GM12878 (cell line): ENCODE results near the gene MAPK9. TPM values are rescaled to one million over a fixed set of nuclear protein-coding genes. Genes with fewer than 3 reads are reported as not detected.
"Not testable (repeated sequence)": the region's sequence is repeated elsewhere in the genome, so short reads cannot be mapped to it uniquely, and the experiment has no call there.

Experiments
- ATAC-seq: fragments of 200-7000 bp; cut with Tn5 transposase; 3 replicates; pipeline ENCODE4 v1.9.1; 2020; ENCODE audit warnings: mild to moderate bottlenecking, moderate library complexity
- BruUV-seq: library from RNA; stranded (reverse); fragments of 400-500 nt; replicated peaks from 2 replicates; lab custom pipeline; 2021; lab: Mats Ljungman, UMichigan
- CTCF ChIA-PET: fragments of 300-600 bp; sonication (Branson Sonifier 250); formaldehyde crosslinking; extraction: SDS; loops from one replicate; lab custom pipeline; 2021; ENCODE audit warnings: inconsistent platforms; lab: Yijun Ruan, JAX
- POLR2A ChIA-PET: fragments of 350-600 bp; formaldehyde crosslinking; extraction: SDS; loops from one replicate; lab custom pipeline; 2021; ENCODE audit warnings: inconsistent platforms; lab: Charles Lee
- RAD21 ChIA-PET: fragments of 300-600 bp; sonication (Branson Sonifier 250); formaldehyde crosslinking; loops from one replicate; lab custom pipeline; 2023; ENCODE audit warnings: antibody characterized with exemption; ENCODE audit not compliant: unreplicated experiment; lab: Charles Lee
- SMC1A ChIA-PET: fragments of 300-600 bp; sonication (Branson Sonifier 250); formaldehyde crosslinking; loops from one replicate; lab custom pipeline; 2023; ENCODE audit not compliant: unreplicated experiment, uncharacterized antibody; lab: Charles Lee
- DNase-seq: peaks from one replicate; pipeline ENCODE4 v3.0.0-alpha.2; 2011; ENCODE audit warnings: low read depth, low spot score
- FAIRE-seq: peaks from 3 replicates; lab custom pipeline; 2011; peaks lifted over from hg19 to GRCh38; lab: Jason Lieb, UNC
- H2AFZ ChIP-seq: 2 replicates; pipeline ENCODE4 v1.6.0; 2011; ENCODE audit warnings: low read depth, low read length, control low read depth; ENCODE audit not compliant: control insufficient read depth
- H3K27ac ChIP-seq: 2 replicates; pipeline ENCODE4 v1.5.1; 2011; ENCODE audit warnings: control low read depth; ENCODE audit not compliant: control insufficient read depth, insufficient read depth
- H3K27me3 ChIP-seq, 2 experiments: replicated peaks in 1 of 2; 2 replicates each; pipeline versions ENCODE4 v1.6.0 to v1.6.1; 2011; ENCODE audit warnings: low read length in 1 of 2; ENCODE audit not compliant: control insufficient read depth in 2 of 2, insufficient read depth in 2 of 2
- H3K36me3 ChIP-seq, 2 experiments: 2 replicates each; pipeline ENCODE4 v1.5.1; 2011; ENCODE audit warnings: low read length in 1 of 2; ENCODE audit not compliant: control insufficient read depth in 2 of 2, insufficient read depth in 2 of 2
- H3K4me1 ChIP-seq: 2 replicates; pipeline ENCODE4 v1.6.1; 2011; ENCODE audit warnings: mild to moderate bottlenecking, low read length, moderate library complexity, mixed read lengths; ENCODE audit not compliant: control insufficient read depth, insufficient read depth
- H3K4me2 ChIP-seq: 2 replicates; pipeline ENCODE4 v1.6.0; 2011; ENCODE audit warnings: control low read depth; ENCODE audit not compliant: control insufficient read depth, insufficient read depth
- H3K4me3 ChIP-seq: fragments of 200-600 bp; sonication (generic); 2 replicates; pipeline ENCODE4 v1.5.1; 2016
- H3K79me2 ChIP-seq: 2 replicates; pipeline ENCODE4 v1.6.0; 2011; ENCODE audit warnings: low read length; ENCODE audit not compliant: control insufficient read depth, insufficient read depth
- H3K9ac ChIP-seq: 2 replicates; pipeline ENCODE4 v1.8.0; 2011; ENCODE audit warnings: low read length, control low read depth, mixed read lengths; ENCODE audit not compliant: control insufficient read depth, insufficient read depth
- H3K9me3 ChIP-seq: replicated peaks from 3 replicates; pipeline ENCODE4 v1.5.1; 2011; ENCODE audit warnings: mild to moderate bottlenecking, low read length; ENCODE audit not compliant: control insufficient read depth, insufficient read depth
- H4K20me1 ChIP-seq: 2 replicates; pipeline ENCODE4 v1.6.0; 2011; ENCODE audit not compliant: control insufficient read depth, insufficient read depth
- BHLHE40 ChIP-seq, 2 experiments: fragments of 450-650 bp in 1 of 2; IDR thresholded peaks; 2 replicates each; pipeline ENCODE4 v1.6.1; 2011 to 2017; ENCODE audit warnings: low read depth in 2 of 2, borderline replicate concordance in 1 of 2, improper control_type of control experiment in 1 of 2, low read length in 1 of 2, mild to moderate bottlenecking in 1 of 2
- DPF2 ChIP-seq: fragments of 450-650 bp; IDR thresholded peaks from 2 replicates; pipeline ENCODE4 v1.6.1; 2017; ENCODE audit warnings: mild to moderate bottlenecking
- E2F4 ChIP-seq: IDR thresholded peaks from 2 replicates; pipeline ENCODE4 v1.6.1; 2012; ENCODE audit warnings: low read depth, low read length, improper control_type of control experiment
- NFYB ChIP-seq: IDR thresholded peaks from 2 replicates; pipeline ENCODE4 v1.6.1; 2011; ENCODE audit warnings: low read depth, mild to moderate bottlenecking, low read length, improper control_type of control experiment, moderate library complexity; ENCODE audit not compliant: insufficient read depth
- PBX3 ChIP-seq: IDR thresholded peaks from 2 replicates; pipeline ENCODE4 v1.6.1; 2011; ENCODE audit warnings: mild to moderate bottlenecking, low read depth, low read length, moderate library complexity; ENCODE audit not compliant: insufficient replicate concordance
- RAD21 ChIP-seq: IDR thresholded peaks from 2 replicates; pipeline ENCODE4 v1.6.1; 2011; ENCODE audit warnings: mild to moderate bottlenecking, low read depth, low read length, moderate library complexity; ENCODE audit not compliant: insufficient read depth
- RELA ChIP-seq: fragments of 450-650 bp; IDR thresholded peaks from 2 replicates; pipeline ENCODE4 v1.8.0; 2014; ENCODE audit warnings: borderline replicate concordance; ENCODE audit not compliant: partially characterized antibody
- RFX5 ChIP-seq: IDR thresholded peaks from 2 replicates; pipeline ENCODE4 v1.6.1; 2011; ENCODE audit warnings: low read depth, low read length, improper control_type of control experiment
- STAT3 ChIP-seq: IDR thresholded peaks from 2 replicates; pipeline ENCODE4 v1.6.1; 2011; ENCODE audit warnings: low read depth, low read length, improper control_type of control experiment
- YY1 ChIP-seq: IDR thresholded peaks from 2 replicates; pipeline ENCODE4 v1.6.1; 2011; ENCODE audit warnings: low read depth, mild to moderate bottlenecking, low read length
- ZBED1 ChIP-seq: IDR thresholded peaks from 2 replicates; pipeline ENCODE4 v1.6.1; 2016; ENCODE audit warnings: borderline replicate concordance
- WGBS: methylation state at CpG from one replicate; pipeline ENCODE4 v1.1.6; 2016; ENCODE audit warnings: low lambda C conversion rate; ENCODE audit not compliant: insufficient replicate concordance, insufficient coverage; ENCODE audit errors: missing lambda C conversion rate; 5-methylcytosine and 5-hydroxymethylcytosine counted together
- in situ Hi-C: fragments of 300-500 bp; cut with MboI; formaldehyde crosslinking; loops from 9 replicates; pipeline ENCODE4 v1.14.3; 2018; ENCODE audit warnings: mixed read lengths
- intact Hi-C: fragments of 100-400 bp; cut with micrococcal nuclease; formaldehyde crosslinking; loops from one replicate; pipeline ENCODE4 v1.14.2; 2022; ENCODE audit not compliant: unreplicated experiment
- polyA plus RNA-seq, 11 experiments: library from polyadenylated mRNA; depleted of rRNA in 4 of 11; unstranded in 6 of 11; stranded (reverse) in 5 of 11; fragments of >200 nt; fragmentation: Nextera tagmentation in 4 of 11; fragmentation: Illumina TruSeq in 1 of 11; extraction: Ambion mirVana in 4 of 11; extraction: Trizol in 1 of 11; gene quantifications; 1 replicate in 1 of 11; 2 replicates in 10 of 11; pipeline versions ENCODE4 v1.2.1 to v1.2.3, GENCODE V29; 2011 to 2016; ENCODE audit warnings: inconsistent platforms in 2 of 11, missing spikeins in 2 of 11, low read depth in 1 of 11
- total RNA-seq, 4 experiments: library from RNA; depleted of rRNA in 3 of 4; stranded (reverse); fragments of >200 nt in 3 of 4; fragmentation: Illumina TruSeq in 1 of 4; extraction: Trizol in 1 of 4; gene quantifications; 2 replicates each; pipeline versions ENCODE4 v1.2.1 to v1.2.3, GENCODE V29; 2013 to 2021
- TF ChIP-seq, protein P1 (sequence below), 3 experiments: IDR thresholded peaks in 2 of 3; conservative IDR thresholded peaks in 1 of 3; 2 replicates each; pipeline ENCODE4 v1.5.1; 2011; ENCODE audit warnings: low read depth in 3 of 3, low read length in 3 of 3, mild to moderate bottlenecking in 3 of 3, control low read depth in 2 of 3, moderate library complexity in 2 of 3, inconsistent platforms in 1 of 3, mixed read lengths in 1 of 3; ENCODE audit not compliant: control insufficient read depth in 2 of 3, insufficient read depth in 1 of 3; ENCODE audit errors: extremely low read depth in 1 of 3

MAPK9 gene
- total and polyA plus RNA-seq, 10 of the 15 experiments (the other 5 are each of a cell fraction or from before 2014, with no cell fraction given) = 2.1 to 52.9 (median 21.7) TPM

DNA sequence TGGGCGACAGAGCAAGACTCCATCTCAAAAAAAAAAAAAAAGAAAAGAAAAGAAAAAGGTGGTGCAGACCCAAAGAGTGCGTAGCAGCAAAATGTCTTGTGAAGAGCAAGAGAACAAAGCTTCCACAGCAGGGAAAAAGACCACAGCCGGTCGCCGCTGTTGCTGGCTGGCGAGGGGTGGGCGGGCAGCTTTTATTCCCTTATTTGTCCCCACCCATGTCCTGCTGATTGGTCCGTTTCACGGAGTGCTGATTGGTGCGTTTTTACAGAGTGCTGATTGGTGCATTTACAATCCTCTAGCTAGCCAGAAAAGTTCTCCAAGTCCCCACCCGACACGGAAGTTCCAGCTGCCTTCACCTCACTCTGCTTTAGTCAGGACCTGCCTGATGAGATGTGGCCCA, 81.8 kb downstream of the MAPK9 start:
- H3K36me3 ChIP-seq, BruUV-seq, H3K9ac ChIP-seq, intact Hi-C loops, FAIRE-seq, SMC1A ChIA-PET, POLR2A ChIA-PET, H3K4me2 ChIP-seq, H3K27ac ChIP-seq, ATAC-seq, H2AFZ ChIP-seq, in situ Hi-C loops, H3K9me3 ChIP-seq, H3K4me3 ChIP-seq, H4K20me1 ChIP-seq, H3K27me3 ChIP-seq, DNase-seq, H3K79me2 ChIP-seq, H3K4me1 ChIP-seq, RAD21 ChIA-PET: not testable (repeated sequence)
- WGBS = 76% methylated on average over 11 of the region's 12 CpGs
- CTCF ChIA-PET = interaction anchor here (0.8 kb wide), 1 partner anchor 119 kb away, joined by 3 read pairs; no protein-coding TSS in a partner anchor
- peak; percentile 69; the same call in 1 of the 2 replicates for TF ChIP-seq NFYB

DNA sequence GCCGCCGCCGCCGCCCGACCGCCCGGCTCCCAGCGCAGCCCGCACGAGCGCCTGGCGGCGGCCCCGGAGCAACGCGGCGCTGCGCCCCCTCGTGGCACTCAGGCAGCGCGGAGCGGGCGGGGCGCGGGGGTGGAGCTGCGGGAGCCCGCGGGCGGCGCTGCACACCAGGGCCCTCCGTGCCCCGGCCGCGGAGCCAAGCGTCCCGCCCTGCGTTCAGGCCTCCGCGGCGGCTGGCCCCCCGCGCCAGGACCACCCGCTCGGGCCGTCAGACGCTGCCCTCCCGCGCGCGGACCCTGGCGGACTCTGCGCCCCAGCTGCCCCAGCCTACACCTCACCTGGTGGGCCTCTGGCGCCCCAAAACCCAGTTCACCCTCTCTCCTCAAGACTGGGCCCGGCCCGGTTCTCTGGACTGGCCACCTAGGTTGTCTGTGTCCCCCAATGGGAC, 82.7 kb downstream of the MAPK9 start, which contains the start of gene RASGEF1C:
RASGEF1C (minus strand) TSS at position 75 of the 445 bp plus-strand sequence. CDS start 71,159 bp downstream, outside the sequence.
- H3K36me3 ChIP-seq = no peaks in the 10 kb centered on the region
- H3K27me3 ChIP-seq = peaks cover 0 to 5% of the 10 kb centered on the region in 2 experiments; a peak in 2 of 4 replicates
- no peak within 1 kb of the TSS for H3K27ac ChIP-seq
- H3K79me2 ChIP-seq = no peaks in the 10 kb centered on the region
- no peak within 1 kb of the TSS for H3K4me3 ChIP-seq
- H4K20me1 ChIP-seq = no peaks in the 10 kb centered on the region
- H2AFZ ChIP-seq = no peak within 1 kb of the TSS
- ATAC-seq (peak; percentile 96), FAIRE-seq (no peak), DNase-seq (no peak)
- CTCF ChIA-PET = interaction anchor here (0.6 to 0.8 kb wide), 2 partner anchors 39 to 1066 kb away, joined by 3 read pairs; no protein-coding TSS in a partner anchor
- WGBS = 23% methylated on average over 21 of the region's 55 CpGs
- H3K4me2 ChIP-seq = no peak within 1 kb of the TSS; the same call in 1 of the 2 replicates
- peak; percentile 19; the same call in 1 of the 2 replicates for TF ChIP-seq RAD21
- TF ChIP-seq RFX5 = no peak
- no peak for TF ChIP-seq DPF2
- TF ChIP-seq RELA = no peak
- no peak for TF ChIP-seq PBX3
- TF ChIP-seq, protein P1, sequence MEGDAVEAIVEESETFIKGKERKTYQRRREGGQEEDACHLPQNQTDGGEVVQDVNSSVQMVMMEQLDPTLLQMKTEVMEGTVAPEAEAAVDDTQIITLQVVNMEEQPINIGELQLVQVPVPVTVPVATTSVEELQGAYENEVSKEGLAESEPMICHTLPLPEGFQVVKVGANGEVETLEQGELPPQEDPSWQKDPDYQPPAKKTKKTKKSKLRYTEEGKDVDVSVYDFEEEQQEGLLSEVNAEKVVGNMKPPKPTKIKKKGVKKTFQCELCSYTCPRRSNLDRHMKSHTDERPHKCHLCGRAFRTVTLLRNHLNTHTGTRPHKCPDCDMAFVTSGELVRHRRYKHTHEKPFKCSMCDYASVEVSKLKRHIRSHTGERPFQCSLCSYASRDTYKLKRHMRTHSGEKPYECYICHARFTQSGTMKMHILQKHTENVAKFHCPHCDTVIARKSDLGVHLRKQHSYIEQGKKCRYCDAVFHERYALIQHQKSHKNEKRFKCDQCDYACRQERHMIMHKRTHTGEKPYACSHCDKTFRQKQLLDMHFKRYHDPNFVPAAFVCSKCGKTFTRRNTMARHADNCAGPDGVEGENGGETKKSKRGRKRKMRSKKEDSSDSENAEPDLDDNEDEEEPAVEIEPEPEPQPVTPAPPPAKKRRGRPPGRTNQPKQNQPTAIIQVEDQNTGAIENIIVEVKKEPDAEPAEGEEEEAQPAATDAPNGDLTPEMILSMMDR (IDR thresholded peaks at IDR 0.05 in 2 of 3, conservative IDR thresholded peaks at IDR 0.05 in 1 of 3; ENCODE audit: control insufficient read depth in 2 of 3, extremely low read depth in 1 of 3, insufficient read depth in 1 of 3, low read depth in 3 of 3, low read length in 3 of 3) = peak in 2 of 3 experiments; percentile 27 to 44; a peak in 3 of 6 replicates
- TF ChIP-seq ZBED1 = no peak
- peak in 1 of 2 experiments; percentile 52; a peak in 2 of 4 replicates for TF ChIP-seq BHLHE40 (IDR thresholded peaks at IDR 0.05; ENCODE audit: borderline replicate concordance in 1 of 2, low read depth in 2 of 2, low read length in 1 of 2)
- no peak for TF ChIP-seq E2F4
- no peak for TF ChIP-seq STAT3
- 0 out of 2 replicates have a peak, but pooled peaks have one; percentile 12 for TF ChIP-seq YY1
- TF ChIP-seq, all 136 proteins: peak for 4
- ChIA-PET POLR2A (no interaction called here), RAD21 (no interaction called here), SMC1A (no interaction called here)
- Histone ChIP-seq H3K9ac (no peak within 1 kb of the TSS), H3K4me1 (no peaks in the 10 kb centered on the region), H3K9me3 (no peaks in the 10 kb centered on the region; the same call in 2 of the 3 replicates)
- no TSS peak for BruUV-seq
- intact Hi-C loops = no loop called here
- in situ Hi-C loops = no loop called here
